Measurements from ENCODE around the gene HADH. TPM values are rescaled to one million over a fixed set of nuclear protein-coding genes. Genes with fewer than 3 reads are reported as not detected.

HADH gene
- polyA plus RNA-seq, 1 of the 3 experiments (the other 2 are of a cell fraction) = 19.4 TPM

DNA sequence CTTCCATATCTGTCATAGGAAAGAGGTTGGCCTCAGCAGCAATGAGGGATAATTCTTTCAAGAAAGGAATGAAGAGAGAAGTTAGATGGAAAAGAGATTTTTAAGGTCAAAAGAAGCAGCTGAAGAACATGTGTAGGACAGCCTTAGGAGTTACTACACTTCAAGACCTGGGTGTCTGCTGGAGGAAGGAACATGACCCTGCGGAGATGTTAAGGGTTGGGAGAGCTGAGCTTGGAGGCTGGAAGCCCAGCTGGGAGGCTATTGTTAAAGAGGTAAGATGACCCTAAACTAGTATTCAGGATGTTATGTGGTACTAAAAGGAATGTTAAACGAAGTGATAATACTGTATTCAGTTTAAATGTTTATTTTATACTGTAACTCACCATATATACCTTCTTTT, 15.0 kb downstream of the HADH start:
- ChIA-PET POLR2A (no interaction called here), CTCF (interaction anchor here (0.5 to 1.2 kb wide), 3 partner anchors 14 to 465 kb away, joined by 3 to 4 read pairs (median 3); no protein-coding TSS in a partner anchor)
- peaks cover 0 to 9% of the 10 kb centered on the region in 2 experiments; a peak in 1 of 4 replicates for H3K4me1 ChIP-seq (ENCODE audit: control insufficient read depth in 1 of 2, insufficient read depth in 2 of 2, low read depth in 1 of 2, low read length in 1 of 2)
- H3K27ac ChIP-seq (ENCODE audit: low read depth in 2 of 2, low read length in 1 of 2) = no peak overlapping the region
- no peaks in the 10 kb centered on the region for H4K20me1 ChIP-seq (ENCODE audit: insufficient read depth)
- DNase-seq = no peak
- H3K27me3 ChIP-seq (ENCODE audit: insufficient read depth) = no peaks in the 10 kb centered on the region
- H3F3A ChIP-seq (replicated peaks; ENCODE audit: insufficient read depth) = no peaks in the 10 kb centered on the region
- no peaks in the 10 kb centered on the region for H3K36me3 ChIP-seq (replicated peaks in 1 of 2; ENCODE audit: control insufficient read depth in 1 of 2, insufficient read depth in 2 of 2, low read length in 1 of 2)
- H3K4me3 ChIP-seq (ENCODE audit: low read depth in 2 of 2, low read length in 1 of 2) = no peak overlapping the region
- H3K9me2 ChIP-seq = no peaks in the 10 kb centered on the region
- WGBS (ENCODE audit: low lambda C conversion rate) = 94% methylated on average over 2 of the region's 2 CpGs
- H3K79me2 ChIP-seq (ENCODE audit: insufficient read depth) = no peaks in the 10 kb centered on the region
- no peak overlapping the region for H3K9ac ChIP-seq
- H3K4me2 ChIP-seq = no peak overlapping the region
- no peaks in the 10 kb centered on the region for H3K9me3 ChIP-seq
- H2AFZ ChIP-seq (ENCODE audit: low read depth) = no peak overlapping the region
- TF ChIP-seq FOXJ3 (CRISPR knock-in tag; IDR thresholded peaks at IDR 0.05) (no peak), RFX5 (IDR thresholded peaks at IDR 0.05; ENCODE audit: low read length) (no peak), JUND (IDR thresholded peaks at IDR 0.05) (no peak)

DNA sequence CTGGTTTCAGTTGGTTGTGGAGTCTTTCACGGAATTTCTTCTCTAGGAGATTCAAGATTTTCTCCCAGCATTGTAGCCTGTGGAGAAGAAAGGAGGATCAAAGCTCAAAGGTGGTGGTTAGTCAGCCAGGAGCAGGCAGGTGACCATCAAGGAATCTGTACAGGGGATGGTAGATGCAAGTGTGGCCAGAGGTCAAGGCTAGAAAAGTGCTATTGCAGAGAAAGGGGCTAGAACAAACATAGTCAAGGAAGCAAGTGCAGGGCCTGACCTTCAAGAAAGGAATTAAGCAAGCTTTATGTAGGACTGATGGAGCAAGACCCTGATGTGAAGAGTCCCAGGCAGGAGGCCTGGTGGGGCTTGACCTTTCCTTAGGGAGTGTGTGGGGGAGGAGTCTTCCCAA, 16.1 kb downstream of the HADH start:
- Histone ChIP-seq H3K27ac (ENCODE audit: low read depth in 2 of 2, low read length in 1 of 2) (no peak overlapping the region), H3K9me2 (no peaks in the 10 kb centered on the region), H3K4me3 (ENCODE audit: low read depth in 2 of 2, low read length in 1 of 2) (no peak overlapping the region), H3K4me1 (ENCODE audit: control insufficient read depth in 1 of 2, insufficient read depth in 2 of 2, low read depth in 1 of 2, low read length in 1 of 2) (peaks cover 0 to 12% of the 10 kb centered on the region in 2 experiments; a peak in 1 of 4 replicates), H3F3A (replicated peaks; ENCODE audit: insufficient read depth) (peaks cover 10% of the 10 kb centered on the region), H3K9me3 (no peaks in the 10 kb centered on the region), H4K20me1 (ENCODE audit: insufficient read depth) (no peaks in the 10 kb centered on the region), H2AFZ (ENCODE audit: low read depth) (no peak overlapping the region), H3K27me3 (ENCODE audit: insufficient read depth) (no peaks in the 10 kb centered on the region), H3K9ac (no peak overlapping the region), H3K36me3 (replicated peaks in 1 of 2; ENCODE audit: control insufficient read depth in 1 of 2, insufficient read depth in 2 of 2, low read length in 1 of 2) (no peaks in the 10 kb centered on the region), H3K79me2 (ENCODE audit: insufficient read depth) (no peaks in the 10 kb centered on the region), H3K4me2 (no peak overlapping the region)
- POLR2A ChIA-PET = no interaction called here
- TF ChIP-seq YY1 (IDR thresholded peaks at IDR 0.05; ENCODE audit: low read depth) (no peak), RCOR1 (IDR thresholded peaks at IDR 0.05; ENCODE audit: low read length) (no peak), NFIC (IDR thresholded peaks at IDR 0.05; ENCODE audit: borderline replicate concordance) (no peak)
- DNase-seq = no peak
- 89% methylated on average over 1 of the region's 1 CpG for WGBS (ENCODE audit: low lambda C conversion rate)
- CTCF ChIA-PET = interaction anchor here (1.7 kb wide), 1 partner anchor 13 kb away, joined by 7 read pairs; no protein-coding TSS in a partner anchor

DNA sequence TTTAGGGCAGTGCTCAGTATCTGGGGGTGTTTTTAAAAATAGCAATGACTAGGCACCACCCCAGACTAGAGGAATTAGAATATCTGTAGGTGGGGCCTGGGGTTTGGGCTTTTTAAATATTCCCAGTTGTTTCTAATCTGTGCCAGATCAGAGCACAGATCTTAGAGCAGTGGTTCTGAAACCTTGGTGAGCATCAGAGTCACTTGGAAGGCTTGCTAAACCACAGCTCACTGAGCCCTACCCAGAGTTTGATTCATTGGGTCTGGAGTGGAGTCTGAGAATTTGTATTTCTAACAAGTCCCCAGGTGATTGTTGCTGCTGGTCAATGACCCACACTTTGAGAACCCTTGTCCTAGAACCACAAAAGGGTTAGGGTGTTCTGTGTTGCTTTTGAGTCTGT, 16.7 kb downstream of the HADH start:
- Histone ChIP-seq H3K27me3 (ENCODE audit: insufficient read depth) (no peaks in the 10 kb centered on the region), H2AFZ (ENCODE audit: low read depth) (no peak overlapping the region), H3K36me3 (replicated peaks in 1 of 2; ENCODE audit: control insufficient read depth in 1 of 2, insufficient read depth in 2 of 2, low read length in 1 of 2) (no peaks in the 10 kb centered on the region), H3K9me3 (no peaks in the 10 kb centered on the region), H3K4me1 (ENCODE audit: control insufficient read depth in 1 of 2, insufficient read depth in 2 of 2, low read depth in 1 of 2, low read length in 1 of 2) (peaks cover 0 to 12% of the 10 kb centered on the region in 2 experiments; a peak in 1 of 4 replicates), H3K27ac (ENCODE audit: low read depth in 2 of 2, low read length in 1 of 2) (no peak overlapping the region), H3K4me3 (ENCODE audit: low read depth in 2 of 2, low read length in 1 of 2) (no peak overlapping the region), H3K4me2 (no peak overlapping the region), H3K9ac (no peak overlapping the region), H3K9me2 (no peaks in the 10 kb centered on the region), H3K79me2 (ENCODE audit: insufficient read depth) (no peaks in the 10 kb centered on the region), H4K20me1 (ENCODE audit: insufficient read depth) (no peaks in the 10 kb centered on the region), H3F3A (replicated peaks; ENCODE audit: insufficient read depth) (peaks cover 10% of the 10 kb centered on the region)
- DNase-seq = no peak
- ChIA-PET POLR2A (no interaction called here), CTCF (interaction anchor here (1.7 kb wide), 1 partner anchor 13 kb away, joined by 7 read pairs; no protein-coding TSS in a partner anchor)
- TF ChIP-seq RAD21 (IDR thresholded peaks at IDR 0.05; ENCODE audit: low read length) = no peak
- TF ChIP-seq GATA2 (CRISPR knock-in tag; IDR thresholded peaks at IDR 0.05) = no peak
- TF ChIP-seq, protein P1, sequence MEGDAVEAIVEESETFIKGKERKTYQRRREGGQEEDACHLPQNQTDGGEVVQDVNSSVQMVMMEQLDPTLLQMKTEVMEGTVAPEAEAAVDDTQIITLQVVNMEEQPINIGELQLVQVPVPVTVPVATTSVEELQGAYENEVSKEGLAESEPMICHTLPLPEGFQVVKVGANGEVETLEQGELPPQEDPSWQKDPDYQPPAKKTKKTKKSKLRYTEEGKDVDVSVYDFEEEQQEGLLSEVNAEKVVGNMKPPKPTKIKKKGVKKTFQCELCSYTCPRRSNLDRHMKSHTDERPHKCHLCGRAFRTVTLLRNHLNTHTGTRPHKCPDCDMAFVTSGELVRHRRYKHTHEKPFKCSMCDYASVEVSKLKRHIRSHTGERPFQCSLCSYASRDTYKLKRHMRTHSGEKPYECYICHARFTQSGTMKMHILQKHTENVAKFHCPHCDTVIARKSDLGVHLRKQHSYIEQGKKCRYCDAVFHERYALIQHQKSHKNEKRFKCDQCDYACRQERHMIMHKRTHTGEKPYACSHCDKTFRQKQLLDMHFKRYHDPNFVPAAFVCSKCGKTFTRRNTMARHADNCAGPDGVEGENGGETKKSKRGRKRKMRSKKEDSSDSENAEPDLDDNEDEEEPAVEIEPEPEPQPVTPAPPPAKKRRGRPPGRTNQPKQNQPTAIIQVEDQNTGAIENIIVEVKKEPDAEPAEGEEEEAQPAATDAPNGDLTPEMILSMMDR (IDR thresholded peaks at IDR 0.05) = no peak
- TF ChIP-seq, protein P2, sequence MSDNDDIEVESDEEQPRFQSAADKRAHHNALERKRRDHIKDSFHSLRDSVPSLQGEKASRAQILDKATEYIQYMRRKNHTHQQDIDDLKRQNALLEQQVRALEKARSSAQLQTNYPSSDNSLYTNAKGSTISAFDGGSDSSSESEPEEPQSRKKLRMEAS (IDR thresholded peaks at IDR 0.05; ENCODE audit: low read depth) = no peak

Data from SK-N-SH (cell line).